H1 (cell line): ENCODE data around the gene HGFAC. TPM values are rescaled to one million over a fixed set of nuclear protein-coding genes. Genes with fewer than 3 reads are reported as not detected.

Source experiments
- CTCF ChIA-PET: fragments of 300-600 bp; sonication (Branson Sonifier 250); formaldehyde crosslinking; loops from one replicate; lab custom pipeline; 2021; ENCODE audit not compliant: partially characterized antibody; lab: Charles Lee
- POLR2A ChIA-PET: fragments of 300-600 bp; sonication (Branson Sonifier 250); formaldehyde crosslinking; loops from one replicate; lab custom pipeline; 2021; ENCODE audit warnings: inconsistent platforms; ENCODE audit not compliant: partially characterized antibody; lab: Charles Lee
- DNase-seq, 2 experiments: peaks; one replicate each; pipeline versions ENCODE4 v3.0.0 to v3.0.0-alpha.2; 2010 to 2022; ENCODE audit warnings: low spot score in 2 of 2, low read depth in 1 of 2, mixed read lengths in 1 of 2
- FAIRE-seq: peaks from 2 replicates; lab custom pipeline; 2011; peaks lifted over from hg19 to GRCh38; lab: Jason Lieb, UNC
- H2AFZ ChIP-seq: 2 replicates; pipeline ENCODE4 v1.8.1; 2012; ENCODE audit warnings: low read length, inconsistent platforms
- H2AK5ac ChIP-seq: 2 replicates; pipeline ENCODE4 v1.6.1; 2013; ENCODE audit warnings: low read depth, low read length
- H2BK120ac ChIP-seq: replicated peaks from 2 replicates; pipeline ENCODE3; 2013; ENCODE audit warnings: low read depth, low read length, inconsistent platforms
- H2BK12ac ChIP-seq: 2 replicates; pipeline ENCODE4 v1.6.1; 2013; ENCODE audit warnings: low read depth, low read length
- H2BK15ac ChIP-seq: 2 replicates; pipeline ENCODE4 v1.6.1; 2013; ENCODE audit warnings: low read length
- H2BK20ac ChIP-seq: 2 replicates; pipeline ENCODE4 v1.6.1; 2013; ENCODE audit warnings: low read length
- H2BK5ac ChIP-seq: 2 replicates; pipeline ENCODE4 v1.6.1; 2013; ENCODE audit warnings: low read depth, low read length
- H3K14ac ChIP-seq: 2 replicates; pipeline ENCODE4 v1.6.1; 2013; ENCODE audit warnings: inconsistent platforms; ENCODE audit not compliant: insufficient read length
- H3K18ac ChIP-seq: 2 replicates; pipeline ENCODE4 v1.6.1; 2013; ENCODE audit warnings: low read length; ENCODE audit errors: extremely low read depth
- H3K23ac ChIP-seq: 2 replicates; pipeline ENCODE4 v1.6.1; 2013; ENCODE audit warnings: inconsistent platforms; ENCODE audit not compliant: insufficient read length
- H3K23me2 ChIP-seq: 2 replicates; pipeline ENCODE4 v1.6.1; 2013; ENCODE audit warnings: low read depth, low read length
- H3K27ac ChIP-seq: 2 replicates; pipeline ENCODE4 v1.6.1; 2011; ENCODE audit warnings: low read depth, low read length, inconsistent platforms
- H3K27me3 ChIP-seq, 4 experiments: replicated peaks in 1 of 4; 1 replicate in 1 of 4; 2 replicates in 3 of 4; pipeline versions ENCODE4 v1.6.1 to v1.8.1; 2011 to 2013; ENCODE audit warnings: low read length in 3 of 4, mild to moderate bottlenecking in 3 of 4, inconsistent platforms in 2 of 4, mixed read lengths in 2 of 4, moderate library complexity in 1 of 4; ENCODE audit not compliant: control insufficient read depth in 3 of 4, insufficient read depth in 3 of 4; ENCODE audit errors: extremely low read depth in 1 of 4
- H3K36me3 ChIP-seq, 4 experiments: 2 replicates each; pipeline versions ENCODE4 v1.6.1 to v1.8.1; 2011 to 2013; ENCODE audit warnings: mild to moderate bottlenecking in 4 of 4, low read length in 3 of 4, moderate library complexity in 2 of 4, control low read depth in 1 of 4, inconsistent platforms in 1 of 4; ENCODE audit not compliant: insufficient read depth in 4 of 4, control insufficient read depth in 2 of 4
- H3K4ac ChIP-seq: replicated peaks from 2 replicates; pipeline ENCODE3; 2013; ENCODE audit warnings: low read length, low read depth, mixed read lengths, inconsistent platforms; ENCODE audit not compliant: insufficient read length
- H3K4me1 ChIP-seq, 4 experiments: replicated peaks in 1 of 4; 1 replicate in 1 of 4; 2 replicates in 3 of 4; pipeline versions ENCODE4 v1.6.1 to v1.8.1; 2011 to 2013; ENCODE audit warnings: low read length in 3 of 4, inconsistent platforms in 2 of 4, mixed read lengths in 1 of 4; ENCODE audit not compliant: insufficient read depth in 4 of 4, control insufficient read depth in 3 of 4
- H3K4me2 ChIP-seq, 2 experiments: 2 replicates each; pipeline versions ENCODE4 v1.6.1 to v1.8.1; 2011 to 2013; ENCODE audit warnings: low read depth in 2 of 2, low read length in 2 of 2, control low read depth in 1 of 2, inconsistent platforms in 1 of 2, mild to moderate bottlenecking in 1 of 2; ENCODE audit not compliant: insufficient read depth in 1 of 2
- H3K4me3 ChIP-seq, 4 experiments: fragments of 200-600, 300-600 bp in 1 of 4; sonication (generic), shearing (Covaris generic), sonication (Bioruptor Twin) in 1 of 4; 2 replicates each; pipeline versions ENCODE4 v1.5.1 to v1.8.1; 2011 to 2016; ENCODE audit warnings: low read length in 4 of 4, low read depth in 3 of 4, control low read depth in 2 of 4, inconsistent platforms in 2 of 4, mild to moderate bottlenecking in 2 of 4, mixed read lengths in 1 of 4, moderate library complexity in 1 of 4; ENCODE audit not compliant: insufficient read depth in 2 of 4; ENCODE audit errors: extremely low read depth in 1 of 4
- H3K56ac ChIP-seq: replicated peaks from 2 replicates; pipeline ENCODE3; 2013; ENCODE audit warnings: low read depth, mild to moderate bottlenecking, mixed read lengths, low read length, inconsistent platforms; ENCODE audit not compliant: insufficient read length
- H3K79me1 ChIP-seq: 2 replicates; pipeline ENCODE4 v1.6.1; 2013; ENCODE audit warnings: low read depth, low read length, control low read depth
- H3K79me2 ChIP-seq, 2 experiments: 2 replicates each; pipeline versions ENCODE4 v1.6.1 to v1.8.1; 2012 to 2013; ENCODE audit warnings: low read length in 2 of 2, mild to moderate bottlenecking in 2 of 2, inconsistent platforms in 1 of 2; ENCODE audit not compliant: insufficient read depth in 2 of 2, control insufficient read depth in 1 of 2
- H3K9ac ChIP-seq, 4 experiments: replicated peaks in 1 of 4; 1 replicate in 1 of 4; 2 replicates in 3 of 4; pipeline versions ENCODE4 v1.6.1 to v1.8.1; 2011 to 2013; ENCODE audit warnings: low read depth in 3 of 4, low read length in 3 of 4, control low read depth in 2 of 4, mild to moderate bottlenecking in 2 of 4, moderate library complexity in 2 of 4, inconsistent platforms in 1 of 4; ENCODE audit errors: extremely low read depth in 1 of 4
- H3K9me3 ChIP-seq, 2 experiments: 2 replicates each; pipeline versions ENCODE4 v1.6.1 to v1.8.1; 2012 to 2013; ENCODE audit warnings: mild to moderate bottlenecking in 2 of 2, moderate library complexity in 2 of 2, control low read depth in 1 of 2, inconsistent platforms in 1 of 2, low read depth in 1 of 2, low read length in 1 of 2, mixed read lengths in 1 of 2; ENCODE audit not compliant: insufficient read depth in 2 of 2
- H4K20me1 ChIP-seq, 2 experiments: replicated peaks in 1 of 2; 2 replicates each; pipeline versions ENCODE3 to v1.8.1; 2011 to 2013; ENCODE audit warnings: inconsistent platforms in 2 of 2, low read length in 2 of 2, mild to moderate bottlenecking in 1 of 2; ENCODE audit not compliant: insufficient read depth in 2 of 2, control insufficient read depth in 1 of 2
- H4K5ac ChIP-seq: 2 replicates; pipeline ENCODE4 v1.6.1; 2013; ENCODE audit warnings: low read length, low read depth, mixed read lengths, inconsistent platforms; ENCODE audit not compliant: insufficient read length
- H4K8ac ChIP-seq: 2 replicates; pipeline ENCODE4 v1.8.0; 2013; ENCODE audit warnings: mild to moderate bottlenecking, moderate library complexity, low read length, inconsistent platforms; ENCODE audit not compliant: insufficient read depth; ENCODE audit errors: extremely low read depth
- H4K91ac ChIP-seq: replicated peaks from 2 replicates; pipeline ENCODE3; 2013; ENCODE audit warnings: low read length, mixed read lengths, inconsistent platforms; ENCODE audit not compliant: insufficient read length
- JUND ChIP-seq: IDR thresholded peaks from 2 replicates; pipeline ENCODE4 v1.6.1; 2011; ENCODE audit warnings: mild to moderate bottlenecking, improper control_type of control experiment, low read length
- RAD21 ChIP-seq, 2 experiments: IDR thresholded peaks in 1 of 2; conservative IDR thresholded peaks in 1 of 2; 2 replicates each; pipeline ENCODE4 v1.6.1; 2011; ENCODE audit warnings: low read depth in 2 of 2, low read length in 2 of 2, improper control_type of control experiment in 1 of 2, inconsistent platforms in 1 of 2, mild to moderate bottlenecking in 1 of 2, moderate library complexity in 1 of 2
- RXRA ChIP-seq: IDR thresholded peaks from 2 replicates; pipeline ENCODE4 v1.6.1; 2011; ENCODE audit warnings: low read depth, mild to moderate bottlenecking, low read length, moderate library complexity; ENCODE audit not compliant: insufficient read depth
- SP4 ChIP-seq: IDR thresholded peaks from 2 replicates; pipeline ENCODE4 v1.6.1; 2012; ENCODE audit warnings: low read length, inconsistent platforms
- WGBS, 2 experiments: shearing (Covaris generic) in 1 of 2; methylation state at CpG; one replicate each; pipeline versions ENCODE4 v1.1.6 to v1.1.7; 2013 to 2015; ENCODE audit warnings: low lambda C conversion rate in 2 of 2, mixed read lengths in 2 of 2, inconsistent platforms in 1 of 2, low coverage in 1 of 2, missing lambda C conversion rate in 1 of 2; ENCODE audit not compliant: insufficient replicate concordance in 2 of 2, insufficient coverage in 1 of 2, insufficient read length in 1 of 2; ENCODE audit errors: extremely low coverage in 1 of 2, missing lambda C conversion rate in 1 of 2; 5-methylcytosine and 5-hydroxymethylcytosine counted together
- polyA plus RNA-seq, 7 experiments: library from polyadenylated mRNA; depleted of rRNA in 3 of 7; stranded (reverse) in 5 of 7; unstranded in 2 of 7; fragments of >200 nt in 5 of 7; fragments of 200-250 nt in 2 of 7; gene quantifications; 1 replicate in 5 of 7; 2 replicates in 1 of 7; 4 replicates in 1 of 7; pipeline versions ENCODE4 v1.2.1 to v1.2.3, GENCODE V29; 2011 to 2013; ENCODE audit warnings: missing spikeins in 2 of 7, mixed read lengths in 2 of 7
- total RNA-seq: library from RNA; stranded (reverse); fragmentation: NEBNext Ultra II Directional; extraction: Animal tissue kit (Norgen Biotek cat#: 25700); gene quantifications from 2 replicates; pipeline ENCODE4 v1.2.1, GENCODE V29; 2021
- TF ChIP-seq, protein P1 (sequence below): IDR thresholded peaks from 2 replicates; pipeline ENCODE4 v1.6.1; 2012; ENCODE audit warnings: inconsistent platforms

Gene HGFAC
- total and polyA plus RNA-seq, 2 of the 8 experiments (the other 6 are each of a cell fraction or from before 2014, with no cell fraction given), result 0.14 to 0.15 TPM

DNA sequence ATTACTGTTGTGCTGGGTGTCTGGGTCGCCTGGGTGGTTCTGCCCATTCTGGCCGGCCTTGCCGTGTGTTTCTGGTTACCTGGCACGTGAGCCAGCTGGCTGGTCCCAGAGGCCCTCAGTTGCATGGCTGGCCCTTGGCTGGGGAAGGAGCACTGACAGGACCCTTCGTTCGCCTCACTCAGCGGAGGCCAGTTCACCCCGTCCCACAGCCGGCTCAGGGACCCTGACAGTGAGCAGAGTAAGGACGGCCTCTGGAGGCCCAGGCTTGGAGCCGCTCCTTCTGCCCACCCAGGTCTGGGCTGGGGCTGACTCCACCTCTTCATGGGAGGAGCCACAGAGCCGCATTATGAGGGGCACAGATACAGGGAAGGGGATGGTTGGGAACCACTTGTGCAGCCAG lies 20.3 kb upstream of the HGFAC start:
- no peak overlapping the region for H3K4me3 ChIP-seq
- no peaks in the 10 kb centered on the region for H3K79me2 ChIP-seq
- no peak overlapping the region for H3K56ac ChIP-seq
- no peak overlapping the region for H3K23ac ChIP-seq
- no peak overlapping the region for H3K14ac ChIP-seq
- H3K36me3 ChIP-seq, result peaks cover 0 to 4% (median 0%) of the 10 kb centered on the region in 4 experiments; a peak in 2 of 8 replicates
- H4K20me1 ChIP-seq, result peaks cover 2 to 4% of the 10 kb centered on the region in 2 experiments
- no peaks in the 10 kb centered on the region; a peak in 1 of 7 replicates for H3K27me3 ChIP-seq
- H3K27ac ChIP-seq, result no peak overlapping the region
- no peak overlapping the region for H3K4ac ChIP-seq
- no peak overlapping the region for H2BK15ac ChIP-seq
- H3K9ac ChIP-seq, result no peak overlapping the region
- no peaks in the 10 kb centered on the region; a peak in 2 of 7 replicates for H3K4me1 ChIP-seq
- H2BK120ac ChIP-seq, result no peak overlapping the region
- ChIA-PET POLR2A (interaction anchor here (0.6 to 1.7 kb wide), 4 partner anchors 9 to 470 kb away, joined by 3 to 5 read pairs (median 3); no protein-coding TSS in a partner anchor), CTCF (interaction anchor here (1.0 to 6.6 kb wide), 8 partner anchors 12 to 126 kb away, joined by 3 to 32 read pairs (median 4); no protein-coding TSS in a partner anchor)
- no peak overlapping the region for H2AFZ ChIP-seq
- no peak overlapping the region for H2BK20ac ChIP-seq
- H3K79me1 ChIP-seq, result no peaks in the 10 kb centered on the region
- no peak overlapping the region for H4K5ac ChIP-seq
- no peak overlapping the region for H4K91ac ChIP-seq
- H2BK5ac ChIP-seq, result no peak overlapping the region
- no peaks in the 10 kb centered on the region for H3K23me2 ChIP-seq
- no peak overlapping the region for H3K18ac ChIP-seq
- no peak for DNase-seq
- WGBS, 2 experiments, result 77% methylated on average over 12 of the region's 12 CpGs; no CpG with 5 or more reads in 1 of the 2 experiments
- FAIRE-seq, result no peak
- H3K9me3 ChIP-seq, result no peaks in the 10 kb centered on the region
- H2BK12ac ChIP-seq, result no peak overlapping the region
- TF ChIP-seq RAD21 (IDR thresholded peaks at IDR 0.05 in 1 of 2, conservative IDR thresholded peaks at IDR 0.05 in 1 of 2; ENCODE audit: low read depth in 2 of 2, low read length in 2 of 2) (peak in 1 of 2 experiments; percentile 11; a peak in 1 of 4 replicates), RXRA (no peak), SP4 (no peak), JUND (no peak)
- TF ChIP-seq, protein P1, sequence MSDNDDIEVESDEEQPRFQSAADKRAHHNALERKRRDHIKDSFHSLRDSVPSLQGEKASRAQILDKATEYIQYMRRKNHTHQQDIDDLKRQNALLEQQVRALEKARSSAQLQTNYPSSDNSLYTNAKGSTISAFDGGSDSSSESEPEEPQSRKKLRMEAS, result no peak
- H4K8ac ChIP-seq, result peak overlapping the region; percentile 41; the same call in 1 of the 2 replicates
- H3K4me2 ChIP-seq, result no peak overlapping the region; a peak in 1 of 4 replicates
- no peak overlapping the region for H2AK5ac ChIP-seq
